ENCODE measurements around the gene EXT2.

EXT2 gene

DNA sequence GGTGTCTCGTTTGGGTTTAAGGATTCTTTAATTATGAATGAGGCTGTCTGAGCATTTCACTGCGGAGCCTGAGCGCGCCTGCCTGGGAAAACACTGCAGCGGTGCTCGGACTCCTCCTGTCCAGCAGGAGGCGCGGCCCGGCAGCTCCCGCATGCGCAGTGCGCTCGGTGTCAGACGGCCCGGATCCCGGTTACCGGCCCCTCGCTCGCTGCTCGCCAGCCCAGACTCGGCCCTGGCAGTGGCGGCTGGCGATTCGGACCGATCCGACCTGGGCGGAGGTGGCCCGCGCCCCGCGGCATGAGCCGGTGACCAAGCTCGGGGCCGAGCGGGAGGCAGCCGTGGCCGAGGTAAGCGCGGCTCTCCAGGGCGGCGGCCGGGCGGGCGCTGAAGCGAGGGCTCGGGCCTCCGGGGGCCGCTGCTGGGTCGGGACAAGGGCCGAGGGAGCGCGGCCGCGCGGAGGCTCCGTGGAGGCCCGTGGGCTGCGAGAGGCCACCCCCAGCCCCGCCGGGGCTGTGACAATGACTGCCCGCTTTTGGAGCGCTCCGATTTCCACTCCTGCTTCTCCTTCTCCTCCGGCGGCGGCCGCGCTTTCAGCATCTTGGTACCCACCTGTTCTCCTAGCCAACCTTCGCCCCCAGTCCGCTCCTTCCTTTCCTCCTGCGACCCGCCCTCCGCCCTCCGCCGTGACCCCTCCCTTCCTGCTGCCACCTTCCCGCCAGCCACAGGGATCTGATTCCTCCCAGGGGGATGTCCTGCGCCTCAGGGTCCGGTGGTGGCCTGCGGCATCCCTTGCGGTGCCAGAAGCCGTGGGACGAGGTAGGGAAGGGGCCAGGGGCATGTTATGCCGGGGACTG is at the start of gene EXT2:
TSS of gene EXT2 (plus strand) at position 173 of the 854 bp plus-strand sequence. CDS start 12,035 bp downstream, outside the sequence.
- H2AFZ ChIP-seq (ENCODE audit: low read length, unreplicated experiment), result peak within 1 kb of the TSS; percentile 72
- H3K79me2 ChIP-seq (ENCODE audit: control insufficient read depth, insufficient read depth, low read length, unreplicated experiment), result peaks cover 20% of the 10 kb centered on the region
- H3K4me1 ChIP-seq (ENCODE audit: control insufficient read depth, insufficient read depth, low read length, unreplicated experiment), result peaks cover 7% of the 10 kb centered on the region
- no peak within 1 kb of the TSS for H3K27ac ChIP-seq (ENCODE audit: low read depth, low read length)
- H3K4me3 ChIP-seq (ENCODE audit: low read depth, low read length), result peak within 1 kb of the TSS; percentile 93
- H3K27me3 ChIP-seq (ENCODE audit: insufficient read depth, low read length), result no peaks in the 10 kb centered on the region
- H3K36me3 ChIP-seq (ENCODE audit: insufficient read depth, low read length), result no peaks in the 10 kb centered on the region

DNA sequence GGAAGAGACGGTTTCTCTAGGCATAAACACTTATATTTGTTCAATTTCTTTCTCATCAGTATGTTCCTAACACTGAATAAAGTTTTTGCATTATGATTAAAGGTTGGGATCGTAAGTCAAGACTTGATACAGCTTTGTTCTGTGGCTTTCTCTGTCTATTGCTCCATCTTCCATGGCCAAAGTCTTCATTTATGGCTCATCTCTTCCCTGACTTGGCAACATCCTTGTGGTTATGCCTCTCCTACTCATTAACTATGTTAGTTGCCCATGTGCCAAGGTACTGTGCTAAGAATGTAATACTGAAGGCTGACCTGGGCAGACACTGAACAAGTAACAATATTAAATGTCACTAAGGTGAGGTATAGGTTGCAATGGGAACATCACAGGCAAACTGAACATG is 49.3 kb upstream of the EXT2 start:
- Histone ChIP-seq H3K27me3 (ENCODE audit: insufficient read depth, low read length) (peaks cover 20% of the 10 kb centered on the region; the same call in 1 of the 2 replicates), H3K4me1 (ENCODE audit: control insufficient read depth, insufficient read depth, low read length, unreplicated experiment) (no peaks in the 10 kb centered on the region), H3K27ac (ENCODE audit: low read depth, low read length) (no peak overlapping the region), H2AFZ (ENCODE audit: low read length, unreplicated experiment) (no peak overlapping the region), H3K36me3 (ENCODE audit: insufficient read depth, low read length) (no peaks in the 10 kb centered on the region), H3K4me3 (ENCODE audit: low read depth, low read length) (no peak overlapping the region), H3K79me2 (ENCODE audit: control insufficient read depth, insufficient read depth, low read length, unreplicated experiment) (no peaks in the 10 kb centered on the region)

GRCh38 chr11:44047298-44047697 is 48.2 kb upstream of the EXT2 start:
- no peak overlapping the region for H3K27ac ChIP-seq (ENCODE audit: low read depth, low read length)
- no peaks in the 10 kb centered on the region for H3K79me2 ChIP-seq (ENCODE audit: control insufficient read depth, insufficient read depth, low read length, unreplicated experiment)
- H3K36me3 ChIP-seq (ENCODE audit: insufficient read depth, low read length), result no peaks in the 10 kb centered on the region
- H2AFZ ChIP-seq (ENCODE audit: low read length, unreplicated experiment), result no peak overlapping the region
- no peak overlapping the region for H3K4me3 ChIP-seq (ENCODE audit: low read depth, low read length)
- H3K4me1 ChIP-seq (ENCODE audit: control insufficient read depth, insufficient read depth, low read length, unreplicated experiment), result no peaks in the 10 kb centered on the region
- H3K27me3 ChIP-seq (ENCODE audit: insufficient read depth, low read length), result peaks cover 20% of the 10 kb centered on the region; the same call in 1 of the 2 replicates

DNA sequence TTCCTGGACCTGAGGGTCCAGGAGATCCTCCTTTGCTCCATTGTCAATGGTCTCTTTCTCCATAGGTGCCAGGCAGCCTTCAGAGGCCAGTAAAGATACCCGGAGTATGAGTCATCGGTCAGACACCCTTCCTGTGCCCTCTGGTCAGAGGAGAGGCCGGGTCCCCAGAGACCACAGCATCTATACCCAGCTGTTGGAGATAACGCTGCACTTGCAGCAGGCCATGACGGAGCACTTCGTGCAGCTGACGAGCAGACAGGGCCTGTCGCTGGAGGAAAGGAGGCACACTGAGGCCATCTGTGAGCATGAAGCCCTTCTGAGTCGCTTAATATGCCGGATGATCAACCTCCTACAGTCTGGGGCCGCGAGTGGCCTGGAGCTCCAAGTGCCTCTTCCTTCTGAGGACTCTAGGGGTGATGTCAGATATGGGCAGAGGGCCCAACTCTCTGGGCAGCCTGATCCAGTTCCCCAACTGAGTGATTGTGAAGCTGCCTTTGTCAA is 47.5 kb upstream of the EXT2 start, which contains the start of gene ACCSL:
TSS of gene ACCSL (plus strand) at position 51 of the 501 bp plus-strand sequence. CDS start at position 107, 56 bp downstream.
- Histone ChIP-seq H3K27me3 (ENCODE audit: insufficient read depth, low read length) (peaks cover 20% of the 10 kb centered on the region; the same call in 1 of the 2 replicates), H3K4me3 (ENCODE audit: low read depth, low read length) (no peak within 1 kb of the TSS), H3K4me1 (ENCODE audit: control insufficient read depth, insufficient read depth, low read length, unreplicated experiment) (no peaks in the 10 kb centered on the region), H3K36me3 (ENCODE audit: insufficient read depth, low read length) (no peaks in the 10 kb centered on the region), H2AFZ (ENCODE audit: low read length, unreplicated experiment) (no peak within 1 kb of the TSS), H3K79me2 (ENCODE audit: control insufficient read depth, insufficient read depth, low read length, unreplicated experiment) (no peaks in the 10 kb centered on the region), H3K27ac (ENCODE audit: low read depth, low read length) (no peak within 1 kb of the TSS)

DNA sequence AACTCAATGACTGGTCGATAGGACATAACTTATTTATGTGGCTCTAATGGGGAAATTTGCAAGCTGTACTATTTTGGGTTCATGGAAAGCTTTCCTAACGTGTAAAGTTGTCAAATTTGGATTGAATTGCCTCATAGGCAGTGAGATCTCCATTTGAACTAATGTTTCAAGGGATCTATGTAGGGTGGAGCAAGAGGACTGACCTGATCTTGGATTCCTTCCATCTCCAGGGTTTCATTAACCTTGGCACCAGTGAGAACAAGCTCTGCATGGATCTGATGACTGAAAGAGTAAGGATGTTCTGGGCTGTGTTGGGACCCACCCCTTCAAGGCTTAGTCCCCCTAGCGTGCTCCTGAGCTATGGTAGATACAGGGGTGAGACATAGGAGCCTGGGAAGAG is 45.6 kb upstream of the EXT2 start:
- Histone ChIP-seq H3K4me1 (ENCODE audit: control insufficient read depth, insufficient read depth, low read length, unreplicated experiment) (no peaks in the 10 kb centered on the region), H2AFZ (ENCODE audit: low read length, unreplicated experiment) (no peak overlapping the region), H3K27me3 (ENCODE audit: insufficient read depth, low read length) (peaks cover 19% of the 10 kb centered on the region; the same call in 1 of the 2 replicates), H3K27ac (ENCODE audit: low read depth, low read length) (no peak overlapping the region), H3K36me3 (ENCODE audit: insufficient read depth, low read length) (no peaks in the 10 kb centered on the region), H3K79me2 (ENCODE audit: control insufficient read depth, insufficient read depth, low read length, unreplicated experiment) (no peaks in the 10 kb centered on the region), H3K4me3 (ENCODE audit: low read depth, low read length) (no peak overlapping the region)

DNA sequence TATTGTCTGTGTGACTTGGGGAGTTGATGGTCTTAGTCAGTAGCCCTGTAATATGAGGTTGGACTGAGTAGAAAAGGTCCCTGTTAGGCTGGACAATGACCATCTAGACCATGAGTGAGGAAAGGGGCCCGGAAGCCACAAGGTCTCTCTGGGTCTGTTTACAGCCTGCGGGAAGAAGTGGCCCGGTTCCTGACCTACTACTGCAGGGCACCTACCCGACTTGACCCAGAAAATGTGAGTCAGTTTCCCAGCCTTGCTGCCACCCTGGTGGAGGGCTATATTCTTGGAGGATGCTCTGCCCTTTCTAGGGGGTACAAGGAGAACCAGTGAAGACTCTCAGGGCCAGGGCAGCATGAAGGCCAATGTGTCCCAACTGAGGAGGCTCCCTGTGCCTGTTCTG is 44.3 kb upstream of the EXT2 start:
- Histone ChIP-seq H3K27me3 (ENCODE audit: insufficient read depth, low read length) (peaks cover 20% of the 10 kb centered on the region; the same call in 1 of the 2 replicates), H3K27ac (ENCODE audit: low read depth, low read length) (no peak overlapping the region), H3K4me3 (ENCODE audit: low read depth, low read length) (no peak overlapping the region), H3K4me1 (ENCODE audit: control insufficient read depth, insufficient read depth, low read length, unreplicated experiment) (no peaks in the 10 kb centered on the region), H2AFZ (ENCODE audit: low read length, unreplicated experiment) (no peak overlapping the region), H3K79me2 (ENCODE audit: control insufficient read depth, insufficient read depth, low read length, unreplicated experiment) (no peaks in the 10 kb centered on the region), H3K36me3 (ENCODE audit: insufficient read depth, low read length) (no peaks in the 10 kb centered on the region)

DNA sequence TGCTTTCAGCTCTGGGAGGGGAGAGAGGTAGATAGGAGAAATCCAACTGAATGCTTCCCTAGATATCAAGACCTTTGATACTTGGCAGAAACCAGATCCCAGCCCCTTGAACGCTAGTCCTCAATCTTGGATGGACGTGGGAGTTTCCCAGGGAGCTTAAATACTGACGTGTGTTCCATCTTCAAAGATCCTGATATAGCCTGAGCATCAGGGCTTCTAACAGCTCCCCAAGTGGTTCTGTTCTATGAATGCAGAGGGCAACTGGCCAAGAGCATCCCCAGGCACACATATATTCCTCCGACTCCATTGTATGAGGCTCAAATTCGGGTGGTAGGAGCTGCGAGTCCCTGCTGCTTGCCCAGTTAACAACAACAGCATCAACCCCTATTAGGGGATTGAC is 38.1 kb upstream of the EXT2 start:
- Histone ChIP-seq H3K4me1 (ENCODE audit: control insufficient read depth, insufficient read depth, low read length, unreplicated experiment) (no peaks in the 10 kb centered on the region), H3K79me2 (ENCODE audit: control insufficient read depth, insufficient read depth, low read length, unreplicated experiment) (no peaks in the 10 kb centered on the region), H2AFZ (ENCODE audit: low read length, unreplicated experiment) (no peak overlapping the region), H3K36me3 (ENCODE audit: insufficient read depth, low read length) (no peaks in the 10 kb centered on the region), H3K27ac (ENCODE audit: low read depth, low read length) (no peak overlapping the region), H3K4me3 (ENCODE audit: low read depth, low read length) (no peak overlapping the region), H3K27me3 (ENCODE audit: insufficient read depth, low read length) (peaks cover 24% of the 10 kb centered on the region)

DNA sequence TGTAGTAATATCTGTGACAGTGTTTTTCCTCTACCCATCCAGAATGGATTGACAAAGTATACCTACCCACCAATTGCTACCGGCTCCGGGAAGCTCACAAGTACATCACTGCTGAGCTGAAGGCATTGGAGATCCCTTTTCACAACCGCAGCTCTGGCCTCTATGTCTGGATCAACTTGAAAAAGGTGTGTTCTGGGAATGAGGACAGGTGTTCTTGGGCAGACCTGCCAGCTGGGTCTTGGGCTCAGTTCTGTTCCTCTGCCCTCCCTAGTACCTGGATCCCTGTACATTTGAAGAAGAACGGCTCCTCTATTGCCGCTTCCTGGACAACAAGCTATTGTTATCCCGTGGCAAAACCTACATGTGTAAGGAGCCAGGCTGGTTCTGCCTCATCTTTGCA is 37.2 kb upstream of the EXT2 start:
- Histone ChIP-seq H3K4me1 (ENCODE audit: control insufficient read depth, insufficient read depth, low read length, unreplicated experiment) (no peaks in the 10 kb centered on the region), H3K4me3 (ENCODE audit: low read depth, low read length) (no peak overlapping the region), H3K27me3 (ENCODE audit: insufficient read depth, low read length) (peaks cover 24% of the 10 kb centered on the region), H3K79me2 (ENCODE audit: control insufficient read depth, insufficient read depth, low read length, unreplicated experiment) (no peaks in the 10 kb centered on the region), H2AFZ (ENCODE audit: low read length, unreplicated experiment) (no peak overlapping the region), H3K36me3 (ENCODE audit: insufficient read depth, low read length) (no peaks in the 10 kb centered on the region), H3K27ac (ENCODE audit: low read depth, low read length) (no peak overlapping the region)

DNA sequence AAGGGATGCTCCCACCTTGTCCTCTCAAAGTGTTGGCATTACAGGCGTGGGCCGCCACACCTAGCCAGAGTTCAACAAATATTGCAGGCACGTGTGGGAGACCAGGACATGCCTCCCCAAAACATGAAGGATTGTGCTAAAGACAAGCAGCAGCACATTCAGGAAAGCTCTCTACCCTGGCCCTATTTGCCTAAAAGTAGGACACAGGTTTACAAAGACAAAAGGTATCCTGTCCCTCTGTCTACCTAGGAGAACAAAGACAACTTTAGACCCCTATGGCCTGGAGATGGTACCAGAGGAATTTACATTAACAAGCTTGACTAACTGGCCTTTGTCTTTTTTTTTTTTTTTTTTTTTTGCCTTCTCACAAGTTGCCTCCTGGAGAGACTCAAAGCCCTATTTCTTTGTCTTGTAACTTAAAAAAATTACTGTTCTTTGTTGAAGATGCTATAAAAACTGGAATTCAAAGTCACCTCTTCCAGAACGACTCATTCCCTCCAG is 30.3 kb upstream of the EXT2 start:
- Histone ChIP-seq H3K4me3 (ENCODE audit: low read depth, low read length) (peak overlapping the region; percentile 92), H2AFZ (ENCODE audit: low read length, unreplicated experiment) (peak overlapping the region; percentile 95), H3K27ac (ENCODE audit: low read depth, low read length) (peak overlapping the region; percentile 87)

DNA sequence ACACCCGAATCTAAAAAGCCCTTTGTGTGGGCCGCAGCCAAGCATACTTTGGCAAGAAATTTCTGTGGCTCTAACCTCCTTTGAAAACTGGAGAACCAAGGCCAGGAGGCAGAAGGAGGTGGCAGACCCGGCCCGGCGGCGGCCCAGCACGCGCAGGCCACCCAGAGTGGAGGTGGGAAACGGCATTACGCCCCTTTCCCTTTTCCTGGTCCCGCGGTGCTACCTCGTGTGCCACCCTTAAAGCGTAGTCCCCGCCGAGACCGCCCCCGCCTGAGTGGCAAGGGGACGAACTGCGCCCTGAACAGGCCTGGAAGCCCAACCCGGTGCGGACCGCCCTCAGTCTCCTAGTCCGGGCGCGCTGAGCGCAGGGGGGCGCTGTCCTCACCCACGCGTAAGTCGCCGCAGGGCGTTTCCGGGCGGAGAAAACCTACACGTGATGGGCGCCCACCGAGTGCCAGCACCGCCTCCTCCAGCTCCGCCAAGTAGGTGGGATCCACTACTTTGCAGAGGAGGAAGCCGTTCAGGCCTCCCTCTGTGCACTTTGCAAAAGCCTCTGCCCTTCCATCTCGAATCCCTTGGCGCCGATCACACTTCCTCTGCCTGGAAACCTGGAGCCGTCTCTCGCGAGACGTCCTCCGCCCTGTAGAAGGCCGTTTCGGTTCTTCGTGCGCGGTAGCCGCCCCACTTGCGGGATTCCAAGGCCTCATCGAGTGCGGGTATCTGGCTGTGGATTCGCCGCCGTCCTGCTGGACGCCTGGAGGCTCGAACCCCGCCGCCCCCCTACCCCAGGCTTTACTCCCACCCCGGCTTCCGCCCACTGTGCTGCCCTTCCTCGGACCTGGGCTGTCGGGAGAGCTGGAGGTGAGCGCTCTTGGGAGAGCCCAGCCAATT is 29.4 kb upstream of the EXT2 start, which contains the start of gene ACCS:
TSS of gene ACCS (plus strand) at position 430 of the 891 bp plus-strand sequence. CDS start 1,358 bp downstream, outside the sequence.
- Histone ChIP-seq H3K79me2 (ENCODE audit: control insufficient read depth, insufficient read depth, low read length, unreplicated experiment) (no peaks in the 10 kb centered on the region), H3K27ac (ENCODE audit: low read depth, low read length) (peak within 1 kb of the TSS; percentile 87), H2AFZ (ENCODE audit: low read length, unreplicated experiment) (peak within 1 kb of the TSS; percentile 95), H3K27me3 (ENCODE audit: insufficient read depth, low read length) (no peaks in the 10 kb centered on the region), H3K4me3 (ENCODE audit: low read depth, low read length) (peak within 1 kb of the TSS; percentile 92), H3K36me3 (ENCODE audit: insufficient read depth, low read length) (no peaks in the 10 kb centered on the region), H3K4me1 (ENCODE audit: control insufficient read depth, insufficient read depth, low read length, unreplicated experiment) (peaks cover 13% of the 10 kb centered on the region)

More for the DNA sequence above, 30.3 kb upstream of the EXT2 start:
- Histone ChIP-seq H3K36me3 (ENCODE audit: insufficient read depth, low read length) (no peaks in the 10 kb centered on the region), H3K27me3 (ENCODE audit: insufficient read depth, low read length) (no peaks in the 10 kb centered on the region), H3K4me1 (ENCODE audit: control insufficient read depth, insufficient read depth, low read length, unreplicated experiment) (peaks cover 13% of the 10 kb centered on the region), H3K79me2 (ENCODE audit: control insufficient read depth, insufficient read depth, low read length, unreplicated experiment) (no peaks in the 10 kb centered on the region)

All from ACC112 (cell line).